DND-41 (cell line): Measurements from ENCODE around the gene BMP2K.

Experiments
- ATAC-seq: fragments of 200-7000 bp; cut with Tn5 transposase; 3 replicates; pipeline ENCODE4 v1.9.1; 2021; ENCODE audit warnings: low read depth; ENCODE audit not compliant: insufficient read depth
- DNase-seq: peaks from one replicate; pipeline ENCODE4 v3.0.0-alpha.2; 2020
- H2AFZ ChIP-seq: 2 replicates; pipeline ENCODE4 v1.6.0; 2012; ENCODE audit warnings: low read depth, low read length
- H3K27ac ChIP-seq: 2 replicates; pipeline ENCODE4 v1.5.1; 2012; ENCODE audit warnings: low read length, inconsistent platforms
- H3K27me3 ChIP-seq: fragments of 200-600 bp; sonication (generic); 2 replicates; pipeline ENCODE4 v1.6.0; 2012; ENCODE audit warnings: low read length, mild to moderate bottlenecking, inconsistent platforms; ENCODE audit not compliant: insufficient read depth, poor library complexity
- H3K36me3 ChIP-seq: 2 replicates; pipeline ENCODE4 v1.5.1; 2012; ENCODE audit warnings: low read length, inconsistent platforms; ENCODE audit not compliant: insufficient read depth
- H3K4me1 ChIP-seq: 2 replicates; pipeline ENCODE4 v1.5.1; 2012; ENCODE audit warnings: mild to moderate bottlenecking, low read length; ENCODE audit not compliant: insufficient read depth
- H3K4me2 ChIP-seq: 2 replicates; pipeline ENCODE4 v1.6.0; 2012; ENCODE audit warnings: mild to moderate bottlenecking, moderate library complexity, low read length, inconsistent platforms; ENCODE audit not compliant: insufficient read depth
- H3K4me3 ChIP-seq, 2 experiments: fragments of 200-600 bp in 1 of 2; shearing (Covaris generic) in 1 of 2; 2 replicates each; pipeline ENCODE4 v1.5.1; 2012 to 2016; ENCODE audit warnings: inconsistent platforms in 2 of 2, low read length in 2 of 2, mild to moderate bottlenecking in 2 of 2, low read depth in 1 of 2, moderate library complexity in 1 of 2
- H3K79me2 ChIP-seq: 2 replicates; pipeline ENCODE4 v1.6.0; 2012; ENCODE audit warnings: low read length, inconsistent platforms; ENCODE audit not compliant: insufficient read depth
- H3K9ac ChIP-seq: 2 replicates; pipeline ENCODE4 v1.6.0; 2012; ENCODE audit warnings: low read depth, mild to moderate bottlenecking, inconsistent platforms, low read length, moderate library complexity
- H3K9me3 ChIP-seq: 2 replicates; pipeline ENCODE4 v1.5.1; 2012; ENCODE audit warnings: low read length, moderate library complexity, mild to moderate bottlenecking, inconsistent platforms; ENCODE audit not compliant: insufficient read depth, severe bottlenecking
- H4K20me1 ChIP-seq: 2 replicates; pipeline ENCODE4 v1.6.0; 2012; ENCODE audit warnings: low read length; ENCODE audit not compliant: insufficient read depth
- CTCF ChIP-seq: IDR thresholded peaks from 2 replicates; pipeline ENCODE4 v1.5.1; 2012; ENCODE audit warnings: borderline replicate concordance, low read length, moderate library complexity, mild to moderate bottlenecking; ENCODE audit not compliant: poor library complexity, severe bottlenecking; ENCODE audit errors: extremely low read depth
- EZH2 ChIP-seq: IDR thresholded peaks from 3 replicates; pipeline ENCODE4 v1.6.1; 2012; ENCODE audit warnings: borderline replicate concordance, low read depth, mild to moderate bottlenecking, moderate library complexity, low read length, inconsistent platforms; ENCODE audit not compliant: severe bottlenecking

Gene BMP2K

DNA sequence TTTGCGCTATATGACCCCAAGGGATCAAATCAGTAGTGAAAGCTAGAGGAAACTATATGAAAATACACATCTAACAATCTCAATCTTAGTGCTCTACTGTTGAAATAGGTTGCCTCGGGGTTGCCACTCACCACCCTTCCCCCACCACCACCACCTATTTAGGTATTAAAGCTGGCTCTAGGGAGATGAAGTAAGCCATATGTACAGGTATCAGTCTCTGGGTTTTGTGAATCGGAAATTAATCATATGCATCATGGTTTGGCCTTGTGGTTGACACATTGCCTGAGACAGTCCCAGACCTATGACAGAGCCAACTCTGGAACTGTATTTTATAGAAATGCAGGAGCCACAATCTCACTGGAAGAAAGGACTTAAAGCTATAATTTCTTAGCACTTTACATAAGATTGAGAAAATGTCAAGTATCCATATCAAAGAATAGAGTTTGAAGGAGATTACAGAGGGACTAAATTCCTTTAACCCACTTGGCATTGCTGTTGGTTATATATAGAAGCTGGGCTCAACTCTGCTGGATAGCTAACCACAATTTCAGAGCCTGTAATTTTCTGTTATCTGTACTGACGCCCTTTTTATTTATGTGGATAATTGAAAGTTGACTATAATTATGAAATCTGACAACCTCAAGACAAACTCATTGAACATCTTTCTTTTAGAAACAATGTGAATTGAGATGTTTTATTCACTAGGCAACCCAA, 26.7 kb upstream of the BMP2K start:
- Histone ChIP-seq H2AFZ (no peak overlapping the region), H3K79me2 (no peaks in the 10 kb centered on the region), H3K9ac (no peak overlapping the region), H4K20me1 (no peaks in the 10 kb centered on the region), H3K36me3 (no peaks in the 10 kb centered on the region), H3K9me3 (no peaks in the 10 kb centered on the region), H3K27me3 (no peaks in the 10 kb centered on the region), H3K4me2 (no peak overlapping the region), H3K4me3 (no peak overlapping the region), H3K27ac (no peak overlapping the region), H3K4me1 (no peaks in the 10 kb centered on the region; the same call in 1 of the 2 replicates)
- ATAC-seq = no peak
- no peak for TF ChIP-seq CTCF
- no peak for TF ChIP-seq EZH2
- no peak for DNase-seq

DNA sequence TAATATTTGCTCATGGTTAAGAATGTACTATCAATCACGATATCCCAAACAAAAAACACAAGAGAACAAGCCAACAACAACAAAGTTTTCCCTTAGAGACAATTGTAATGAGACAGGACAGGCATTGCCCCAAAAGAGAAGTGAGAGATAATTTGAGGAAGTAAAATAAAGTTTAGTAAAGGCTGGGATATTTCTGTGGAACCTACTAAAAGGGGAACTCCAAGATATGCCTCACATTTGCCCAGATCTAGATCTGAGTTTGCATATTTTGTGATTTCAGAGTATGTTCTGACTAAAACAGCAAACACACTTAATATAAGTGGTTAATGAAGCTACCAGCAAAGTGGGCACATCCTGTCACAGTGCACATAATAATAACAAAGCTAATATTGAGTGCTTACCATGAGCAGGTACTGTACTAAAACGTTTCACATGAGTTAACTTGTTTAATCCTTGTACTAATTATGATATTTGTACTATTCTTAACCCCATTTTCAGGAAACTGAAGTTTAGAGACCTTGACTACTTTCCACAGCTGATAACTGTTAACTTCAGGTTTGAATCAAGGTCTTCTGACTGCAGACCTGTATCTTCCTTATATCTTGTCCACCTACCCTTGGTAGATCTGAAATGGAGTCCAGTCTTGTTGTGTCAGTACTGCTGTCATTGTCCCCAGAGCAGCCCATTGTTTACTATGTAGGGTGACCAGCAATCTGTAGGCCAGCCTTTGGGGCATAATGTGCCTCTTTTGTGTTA, 26.0 kb upstream of the BMP2K start:
- no peak overlapping the region for H3K4me2 ChIP-seq
- H3K9ac ChIP-seq = no peak overlapping the region
- H3K9me3 ChIP-seq = no peaks in the 10 kb centered on the region
- no peak for ATAC-seq
- no peaks in the 10 kb centered on the region for H3K79me2 ChIP-seq
- DNase-seq = no peak
- no peaks in the 10 kb centered on the region for H4K20me1 ChIP-seq
- no peaks in the 10 kb centered on the region for H3K36me3 ChIP-seq
- H3K27ac ChIP-seq = no peak overlapping the region
- H3K4me1 ChIP-seq = no peaks in the 10 kb centered on the region; the same call in 1 of the 2 replicates
- no peak for TF ChIP-seq EZH2
- TF ChIP-seq CTCF = no peak
- H2AFZ ChIP-seq = no peak overlapping the region
- H3K4me3 ChIP-seq = no peak overlapping the region
- H3K27me3 ChIP-seq = no peaks in the 10 kb centered on the region

DNA sequence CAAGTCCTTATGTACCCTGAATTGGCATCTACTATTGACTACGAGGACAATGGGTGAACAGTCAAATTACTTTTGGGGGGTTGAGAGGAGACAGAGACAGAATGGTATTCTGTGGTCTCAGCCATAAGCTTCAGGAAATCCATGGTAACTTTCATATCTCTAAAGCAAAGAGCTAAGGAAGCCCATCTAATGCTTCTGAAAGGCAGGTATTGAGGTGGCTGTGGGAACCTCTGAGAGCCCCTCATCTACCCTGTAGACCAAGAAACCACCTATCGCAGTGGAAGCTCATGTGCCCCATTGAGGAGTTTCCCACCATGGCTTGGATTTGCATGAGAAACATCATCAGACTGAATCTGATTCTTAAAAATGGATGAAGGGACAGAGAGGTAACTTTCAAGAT, 23.1 kb upstream of the BMP2K start:
- Histone ChIP-seq H3K4me3 (no peak overlapping the region), H3K4me2 (no peak overlapping the region), H3K27me3 (no peaks in the 10 kb centered on the region), H3K79me2 (no peaks in the 10 kb centered on the region), H3K36me3 (no peaks in the 10 kb centered on the region), H2AFZ (no peak overlapping the region), H4K20me1 (no peaks in the 10 kb centered on the region), H3K4me1 (no peaks in the 10 kb centered on the region), H3K27ac (no peak overlapping the region), H3K9me3 (no peaks in the 10 kb centered on the region), H3K9ac (no peak overlapping the region)
- TF ChIP-seq EZH2 (no peak), CTCF (no peak)
- no peak for DNase-seq
- no peak for ATAC-seq
